Fibroblast of lung (primary cell): Measurements from ENCODE around the gene ADGRV1.
A peak's percentile ranks its signal among the peaks of the same experiment; 100 is the strongest.

Experiments
- CTCF ChIP-seq, 2 donors: IDR thresholded peaks in 1 of 2; conservative IDR thresholded peaks in 1 of 2; 1 replicate in 1 of 2; 2 replicates in 1 of 2; pipeline ENCODE4 v1.5.1; 2011 to 2012; ENCODE audit warnings: low read length in 2 of 2, control low read depth in 1 of 2, inconsistent platforms in 1 of 2, low read depth in 1 of 2, mild to moderate bottlenecking in 1 of 2
- EZH2 ChIP-seq: IDR thresholded peaks from 2 replicates; pipeline ENCODE4 v1.5.1; 2012; ENCODE audit warnings: low read length, control low read depth, mild to moderate bottlenecking; ENCODE audit errors: missing control alignments

- peak; percentile 41 to 42 for TF ChIP-seq CTCF (conservative IDR thresholded peaks at IDR 0.05 in 1 of 2, IDR thresholded peaks at IDR 0.05 in 1 of 2; ENCODE audit: low read depth in 1 of 2, low read length in 2 of 2)
- no peak for TF ChIP-seq EZH2
These were observed 551.0 kb downstream of the ADGRV1 start for GRCh38 chr5:91109634-91110033.
